Right kidney (tissue), 1 donor: ENCODE results near the gene SLC11A1.

ENCODE experiments used
- DNase-seq: peaks from one replicate; pipeline ENCODE4 v3.0.0-alpha.2; 2016

SLC11A1 gene

DNA sequence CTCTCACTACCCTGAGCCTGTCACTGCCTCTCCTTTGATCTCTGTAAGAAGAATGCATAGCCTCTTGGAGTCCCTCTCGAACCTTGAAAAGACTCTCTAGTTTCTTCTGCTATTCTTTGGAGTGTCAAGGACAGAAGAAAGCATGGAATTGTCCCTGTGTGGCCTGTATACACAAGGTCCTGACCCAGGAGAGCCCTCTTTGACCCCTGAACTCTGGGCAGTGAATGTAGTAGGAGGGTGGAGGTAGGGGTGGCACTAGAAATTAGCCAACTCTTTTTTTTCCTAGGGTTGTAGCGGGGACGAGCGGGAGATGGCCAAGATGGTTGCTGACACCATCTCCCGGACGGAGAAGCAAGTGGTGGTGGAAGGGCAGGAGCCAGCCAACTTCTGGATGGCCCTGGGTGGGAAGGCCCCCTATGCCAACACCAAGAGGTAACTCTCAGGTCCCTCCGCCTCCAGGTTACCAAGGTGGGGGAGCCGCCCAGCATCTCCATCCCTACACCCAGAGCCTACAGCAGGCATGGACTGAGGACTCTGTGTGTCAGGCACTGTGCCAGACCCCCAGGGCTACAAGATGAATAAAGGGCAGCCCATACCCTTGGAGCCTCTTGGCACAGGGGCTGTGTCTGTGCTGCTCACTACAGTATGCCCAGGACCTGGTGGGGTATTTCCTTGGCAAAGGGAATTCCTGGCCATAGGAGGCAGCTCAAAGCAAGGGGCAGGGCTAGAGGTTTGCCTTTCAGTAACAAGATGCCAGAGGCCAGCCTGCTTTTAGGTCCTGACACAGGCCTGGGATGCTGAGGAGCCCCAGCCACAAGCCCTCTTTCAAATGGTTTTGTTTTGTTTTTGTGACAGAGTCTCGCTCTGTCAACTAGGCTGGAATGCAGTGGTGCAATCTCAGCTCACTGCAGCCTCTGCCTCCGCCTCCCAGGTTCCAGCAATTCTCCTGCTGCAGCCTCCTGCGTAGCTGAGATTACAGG lies 53.2 kb downstream of the SLC11A1 start:
- DNase-seq = no peak

DNA sequence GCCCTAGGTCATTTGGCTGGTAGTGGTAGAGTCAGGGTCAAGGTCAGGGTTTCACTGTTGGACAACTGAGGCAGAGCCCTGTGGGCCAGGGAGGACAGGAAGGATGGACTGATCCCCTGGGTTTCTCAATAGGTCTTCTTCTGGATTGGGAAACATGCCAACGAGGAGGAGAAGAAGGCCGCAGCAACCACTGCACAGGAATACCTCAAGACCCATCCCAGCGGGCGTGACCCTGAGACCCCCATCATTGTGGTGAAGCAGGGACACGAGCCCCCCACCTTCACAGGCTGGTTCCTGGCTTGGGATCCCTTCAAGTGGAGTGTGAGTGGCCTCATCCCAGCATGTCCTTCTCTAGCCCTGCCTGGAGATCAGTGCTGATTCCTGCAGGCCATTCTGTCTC lies 54.9 kb downstream of the SLC11A1 start:
- no peak for DNase-seq

DNA sequence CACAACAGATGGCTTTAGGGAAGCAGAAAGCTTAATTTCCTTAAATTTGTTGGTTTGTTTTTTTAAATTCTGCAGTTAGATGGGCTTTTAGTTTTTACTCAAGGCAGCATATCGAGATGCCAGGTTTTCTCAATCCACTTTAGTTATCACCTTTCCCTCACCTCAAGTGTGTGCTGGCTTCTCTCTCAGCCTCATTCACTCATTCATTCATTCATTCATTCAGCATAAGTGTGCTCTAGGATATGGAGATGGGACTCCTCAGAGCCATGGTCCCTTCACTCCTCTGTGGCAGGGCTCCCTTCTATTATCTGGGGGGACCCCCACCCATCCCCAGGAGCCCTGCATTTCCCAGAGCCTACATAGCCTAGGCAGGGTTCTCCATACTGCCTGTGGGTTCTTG lies 55.9 kb downstream of the SLC11A1 start:
- DNase-seq = no peak

DNA sequence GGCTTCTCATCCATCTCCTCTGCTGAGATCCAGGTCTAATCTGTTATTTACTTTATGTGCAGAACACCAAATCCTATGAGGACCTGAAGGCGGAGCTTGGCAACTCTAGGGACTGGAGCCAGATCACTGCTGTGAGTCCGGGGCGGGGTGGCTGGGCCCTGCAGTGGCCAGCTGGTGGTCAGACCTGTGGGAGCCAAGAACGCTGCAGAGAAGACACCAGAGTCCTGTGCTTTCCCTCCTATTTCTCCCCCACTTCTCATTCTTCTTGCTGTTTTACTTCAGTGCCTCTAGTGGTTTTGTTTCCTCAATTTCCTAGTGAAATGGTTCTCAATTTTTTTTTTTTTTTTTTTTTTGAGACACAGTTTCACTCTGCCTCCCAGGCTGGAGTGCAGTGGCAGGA lies 56.5 kb downstream of the SLC11A1 start:
- no peak for DNase-seq

DNA sequence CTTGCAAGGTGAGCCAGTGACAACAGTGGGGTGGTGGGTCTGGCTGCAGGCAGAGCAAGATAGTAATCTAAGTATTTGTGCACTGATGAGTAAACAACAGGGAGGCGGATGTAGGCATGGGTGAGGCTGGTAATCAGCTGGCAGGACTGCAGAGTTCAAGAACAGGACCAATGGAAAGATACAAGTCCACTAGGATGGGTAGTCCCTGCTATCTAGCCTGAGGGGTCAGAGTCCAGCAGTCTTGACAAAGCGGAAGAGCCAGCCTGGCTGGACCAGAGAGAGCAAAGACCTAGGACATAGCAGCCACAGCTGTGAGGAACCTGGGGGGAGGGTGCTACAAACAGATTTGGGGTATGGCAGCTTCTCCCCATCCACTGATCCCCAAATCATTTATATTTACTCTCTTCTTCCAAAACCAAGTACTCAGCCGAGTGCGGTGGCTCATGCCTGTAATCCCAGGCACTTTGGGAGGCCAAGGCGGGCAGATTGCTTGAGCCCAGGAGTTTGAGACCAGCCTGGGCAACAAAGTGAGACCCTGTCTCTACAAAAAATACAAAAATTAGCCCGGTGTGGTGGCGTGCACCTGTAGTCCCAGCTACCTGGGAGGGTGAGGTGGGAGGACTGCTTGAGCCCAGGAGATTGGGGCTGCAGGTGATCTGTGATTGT lies 62.8 kb downstream of the SLC11A1 start:
- DNase-seq = no peak

DNA sequence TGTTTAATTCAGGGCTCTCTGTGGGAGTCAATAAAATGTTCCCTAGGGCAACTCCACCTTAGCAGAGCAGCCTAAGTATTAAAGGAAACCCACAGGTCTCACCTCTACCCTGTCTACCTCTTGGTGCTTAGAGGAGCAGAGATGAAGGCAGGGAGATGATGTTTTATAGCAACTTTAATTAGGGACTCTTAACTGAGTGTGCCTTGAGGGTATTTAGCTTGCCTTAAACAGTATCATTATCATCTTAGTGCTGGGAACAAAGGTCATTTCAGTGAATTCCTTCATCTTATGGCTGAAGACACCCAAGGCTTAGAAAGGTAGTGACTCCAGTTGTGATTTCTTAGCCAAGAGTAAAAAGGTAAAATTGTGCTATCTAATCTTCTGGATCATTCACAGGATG lies 63.5 kb downstream of the SLC11A1 start:
- no peak for DNase-seq
